NCI-H1694 (cell line): ENCODE results near the gene VPS13C.
A peak's percentile ranks its signal among the peaks of the same experiment; 100 is the strongest.

Experiments used
- DNase-seq: peaks from one replicate; lab custom pipeline; 2025; lab: John Stamatoyannopoulos, UW

The VPS13C gene

GRCh38 chr15:62060113-62060895 is at the start of gene VPS13C:
Gene VPS13C (minus strand): TSS chr15:62060447. CDS start chr15:62060374, 73 bp downstream.
- DNase-seq, result peak; percentile 82

GRCh38 chr15:62109437-62109836 is 49.2 kb upstream of the VPS13C start:
- DNase-seq, result no peak

GRCh38 chr15:62108411-62108810 is 48.2 kb upstream of the VPS13C start:
- DNase-seq, result no peak

- DNase-seq, result no peak
Measured at GRCh38 chr15:62107571-62108121, 47.4 kb upstream of the VPS13C start.

GRCh38 chr15:62106096-62106495 is 45.8 kb upstream of the VPS13C start:
- no peak for DNase-seq

- DNase-seq, result no peak
Measured at GRCh38 chr15:62105266-62105665, 45.0 kb upstream of the VPS13C start.

GRCh38 chr15:62104846-62105245 is 44.6 kb upstream of the VPS13C start:
- no peak for DNase-seq

- no peak for DNase-seq
Measured at GRCh38 chr15:62104401-62104800, 44.2 kb upstream of the VPS13C start.

GRCh38 chr15:62103431-62103830 is 43.2 kb upstream of the VPS13C start:
- no peak for DNase-seq

GRCh38 chr15:62099094-62099601 is 38.9 kb upstream of the VPS13C start:
- DNase-seq, result no peak

- DNase-seq, result no peak
Measured at GRCh38 chr15:62094388-62094787, 34.1 kb upstream of the VPS13C start.

- no peak for DNase-seq
Measured at GRCh38 chr15:62093809-62094208, 33.6 kb upstream of the VPS13C start.

- DNase-seq, result no peak
Measured at GRCh38 chr15:62090988-62091387, 30.7 kb upstream of the VPS13C start.

GRCh38 chr15:62089616-62090015 is 29.4 kb upstream of the VPS13C start:
- DNase-seq, result no peak

GRCh38 chr15:62088353-62088693 is 28.1 kb upstream of the VPS13C start:
- DNase-seq, result no peak

GRCh38 chr15:62087671-62088352 is 27.6 kb upstream of the VPS13C start:
- no peak for DNase-seq

- no peak for DNase-seq
Measured at GRCh38 chr15:62085740-62086139, 25.5 kb upstream of the VPS13C start.

- no peak for DNase-seq
Measured at GRCh38 chr15:62083194-62084154, 23.2 kb upstream of the VPS13C start.

- DNase-seq, result no peak
Measured at GRCh38 chr15:62079594-62079993, 19.3 kb upstream of the VPS13C start.

GRCh38 chr15:62075595-62076277 is 15.5 kb upstream of the VPS13C start:
- DNase-seq, result no peak

GRCh38 chr15:62071711-62072308 is 11.6 kb upstream of the VPS13C start:
- peak; percentile 35 for DNase-seq
